Neural cell (in vitro differentiated cells): Measurements from ENCODE around the gene MAPK8IP2. TPM values are rescaled to one million over a fixed set of nuclear protein-coding genes. Genes with fewer than 3 reads are reported as not detected.

Experiments used
- H2AFZ ChIP-seq: fragments of 200-600, 300-800 bp; sonication (generic), shearing (Covaris generic); 2 replicates; pipeline ENCODE4 v1.6.0; 2014; ENCODE audit warnings: low read depth, mild to moderate bottlenecking, antibody characterized with exemption, low read length, moderate library complexity
- H3F3A ChIP-seq: fragments of 200-600 bp; shearing (Covaris generic); 2 replicates; pipeline ENCODE4 v1.6.1; 2016; ENCODE audit warnings: mild to moderate bottlenecking, moderate library complexity, mixed read lengths, antibody characterized with exemption, low read length; ENCODE audit not compliant: insufficient read depth, poor library complexity, severe bottlenecking
- H3K27ac ChIP-seq: fragments of 200-600, 300-800 bp; sonication (generic), shearing (Covaris generic); 2 replicates; pipeline ENCODE4 v1.5.1; 2014; ENCODE audit warnings: mild to moderate bottlenecking, low read length, moderate library complexity
- H3K27me3 ChIP-seq: fragments of 300-800, 200-600 bp; sonication (generic), shearing (Covaris generic); 2 replicates; pipeline ENCODE4 v1.6.0; 2014; ENCODE audit warnings: mild to moderate bottlenecking, low read depth, low read length, moderate library complexity; ENCODE audit not compliant: insufficient read depth
- H3K36me3 ChIP-seq: fragments of 300-800, 200-600 bp; sonication (generic), shearing (Covaris generic); 2 replicates; pipeline ENCODE4 v1.5.1; 2014; ENCODE audit warnings: mild to moderate bottlenecking, antibody characterized with exemption, low read length, moderate library complexity; ENCODE audit not compliant: insufficient read depth
- H3K4me2 ChIP-seq: fragments of 300-800, 200-600 bp; sonication (generic), shearing (Covaris generic); 2 replicates; pipeline ENCODE4 v1.6.0; 2014; ENCODE audit warnings: mild to moderate bottlenecking, low read length
- H3K4me3 ChIP-seq: fragments of 300-800, 200-600 bp; sonication (generic), shearing (Covaris generic); 2 replicates; pipeline ENCODE4 v1.5.1; 2014; ENCODE audit warnings: mild to moderate bottlenecking, low read length, moderate library complexity
- H3K79me2 ChIP-seq: fragments of 200-600 bp; shearing (Covaris generic); replicated peaks from 2 replicates; pipeline ENCODE4 v1.6.0; 2014; ENCODE audit warnings: mild to moderate bottlenecking, low read length, moderate library complexity; ENCODE audit not compliant: insufficient read depth
- H3K9ac ChIP-seq: fragments of 300-800, 200-600 bp; sonication (generic), shearing (Covaris generic); 2 replicates; pipeline ENCODE4 v1.6.1; 2016; ENCODE audit warnings: mild to moderate bottlenecking, low read length, mixed read lengths
- H3K9me2 ChIP-seq: fragments of 200-600 bp; shearing (Covaris generic); 2 replicates; pipeline ENCODE4 v1.6.1; 2016; ENCODE audit warnings: mild to moderate bottlenecking, low read length, mixed read lengths; ENCODE audit not compliant: insufficient read depth
- H3K9me3 ChIP-seq: fragments of 200-600, 300-800 bp; sonication (generic), shearing (Covaris generic); 2 replicates; pipeline ENCODE4 v1.6.1; 2016; ENCODE audit warnings: mild to moderate bottlenecking, mixed run types, low read length, moderate library complexity, mixed read lengths
- H4K20me1 ChIP-seq: fragments of 200-600 bp; shearing (Covaris generic); 2 replicates; pipeline ENCODE4 v1.6.1; 2016; ENCODE audit warnings: mild to moderate bottlenecking, mixed run types; ENCODE audit not compliant: insufficient read depth
- EP300 ChIP-seq: fragments of 450-650 bp; conservative IDR thresholded peaks from 2 replicates; pipeline ENCODE4 v1.6.1; 2014; ENCODE audit warnings: antibody characterized with exemption, mild to moderate bottlenecking, moderate library complexity; ENCODE audit not compliant: poor library complexity, severe bottlenecking
- EZH2 ChIP-seq: fragments of 200-600, 300-800 bp; shearing (Covaris generic), sonication (generic); IDR thresholded peaks from 2 replicates; pipeline ENCODE4 v1.6.1; 2014; ENCODE audit warnings: antibody characterized with exemption, low read length, borderline replicate concordance, mild to moderate bottlenecking; ENCODE audit not compliant: insufficient read depth, poor library complexity, severe bottlenecking
- MXI1 ChIP-seq: fragments of 450-650 bp; conservative IDR thresholded peaks from 2 replicates; pipeline ENCODE4 v1.6.1; 2014; ENCODE audit warnings: antibody characterized with exemption, mild to moderate bottlenecking; ENCODE audit not compliant: poor library complexity, severe bottlenecking
- POLR2AphosphoS5 ChIP-seq: IDR thresholded peaks from 2 replicates; pipeline ENCODE4 v1.6.1; 2012
- RAD21 ChIP-seq: fragments of 450-650 bp; conservative IDR thresholded peaks from 2 replicates; pipeline ENCODE4 v1.6.1; 2014; ENCODE audit warnings: antibody characterized with exemption, mild to moderate bottlenecking, moderate library complexity
- REST ChIP-seq: IDR thresholded peaks from 2 replicates; pipeline ENCODE4 v1.6.1; 2012; ENCODE audit warnings: borderline replicate concordance
- SMC3 ChIP-seq: fragments of 450-650 bp; conservative IDR thresholded peaks from 2 replicates; pipeline ENCODE4 v1.6.1; 2014; ENCODE audit warnings: antibody characterized with exemption, mild to moderate bottlenecking, moderate library complexity; ENCODE audit not compliant: poor library complexity
- TAF1 ChIP-seq: IDR thresholded peaks from 2 replicates; pipeline ENCODE4 v1.6.1; 2012; ENCODE audit warnings: low read depth
- polyA plus RNA-seq: library from polyadenylated mRNA; depleted of rRNA; stranded (reverse); fragments of >200 nt; gene quantifications from 2 replicates; pipeline ENCODE4 v1.2.3, GENCODE V29; 2014
- TF ChIP-seq, protein P1 (sequence below): fragments of 450-650 bp; IDR thresholded peaks from 2 replicates; pipeline ENCODE4 v1.5.1; 2014; ENCODE audit warnings: antibody characterized with exemption, mild to moderate bottlenecking, moderate library complexity; ENCODE audit not compliant: poor library complexity, severe bottlenecking

MAPK8IP2 gene
- polyA plus RNA-seq, 1 donor from 2014 or later = 48.0 TPM

DNA sequence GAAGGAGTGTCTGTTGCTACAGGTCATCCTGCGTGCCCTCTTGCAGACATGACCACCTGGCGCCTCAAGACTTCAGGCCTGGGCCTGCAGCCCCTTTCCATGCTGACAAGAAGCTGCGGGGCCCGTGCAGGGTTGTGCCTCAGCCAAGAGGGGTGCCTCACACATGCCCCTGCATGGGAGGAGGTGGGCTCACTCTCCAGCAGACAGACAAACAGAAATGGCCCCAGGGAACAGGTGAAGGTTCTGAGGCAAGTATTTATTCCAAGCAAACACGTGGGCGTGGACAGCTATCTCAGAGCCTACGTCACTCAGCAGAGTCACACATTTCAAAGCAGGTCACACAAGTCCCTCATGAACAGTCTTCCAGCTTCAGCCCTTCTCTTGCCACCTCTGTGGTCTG lies 32.0 kb upstream of the MAPK8IP2 start:
- H3K4me3 ChIP-seq = no peak overlapping the region
- H3K4me2 ChIP-seq = no peak overlapping the region
- H2AFZ ChIP-seq = no peak overlapping the region
- H4K20me1 ChIP-seq = no peaks in the 10 kb centered on the region
- H3K27me3 ChIP-seq = no peaks in the 10 kb centered on the region
- no peak overlapping the region for H3K9ac ChIP-seq
- peaks cover 4% of the 10 kb centered on the region for H3K36me3 ChIP-seq
- no peaks in the 10 kb centered on the region for H3K79me2 ChIP-seq
- H3F3A ChIP-seq = no peaks in the 10 kb centered on the region
- no peaks in the 10 kb centered on the region for H3K9me2 ChIP-seq
- TF ChIP-seq, protein P1, sequence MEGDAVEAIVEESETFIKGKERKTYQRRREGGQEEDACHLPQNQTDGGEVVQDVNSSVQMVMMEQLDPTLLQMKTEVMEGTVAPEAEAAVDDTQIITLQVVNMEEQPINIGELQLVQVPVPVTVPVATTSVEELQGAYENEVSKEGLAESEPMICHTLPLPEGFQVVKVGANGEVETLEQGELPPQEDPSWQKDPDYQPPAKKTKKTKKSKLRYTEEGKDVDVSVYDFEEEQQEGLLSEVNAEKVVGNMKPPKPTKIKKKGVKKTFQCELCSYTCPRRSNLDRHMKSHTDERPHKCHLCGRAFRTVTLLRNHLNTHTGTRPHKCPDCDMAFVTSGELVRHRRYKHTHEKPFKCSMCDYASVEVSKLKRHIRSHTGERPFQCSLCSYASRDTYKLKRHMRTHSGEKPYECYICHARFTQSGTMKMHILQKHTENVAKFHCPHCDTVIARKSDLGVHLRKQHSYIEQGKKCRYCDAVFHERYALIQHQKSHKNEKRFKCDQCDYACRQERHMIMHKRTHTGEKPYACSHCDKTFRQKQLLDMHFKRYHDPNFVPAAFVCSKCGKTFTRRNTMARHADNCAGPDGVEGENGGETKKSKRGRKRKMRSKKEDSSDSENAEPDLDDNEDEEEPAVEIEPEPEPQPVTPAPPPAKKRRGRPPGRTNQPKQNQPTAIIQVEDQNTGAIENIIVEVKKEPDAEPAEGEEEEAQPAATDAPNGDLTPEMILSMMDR = no peak
- no peak for TF ChIP-seq SMC3
- no peak for TF ChIP-seq POLR2AphosphoS5
- TF ChIP-seq RAD21 = no peak
- no peak for TF ChIP-seq MXI1
- TF ChIP-seq REST = no peak
- TF ChIP-seq EP300 = no peak
- TF ChIP-seq EZH2 = no peak
- TF ChIP-seq TAF1 = no peak
- H3K27ac ChIP-seq = no peak overlapping the region
- H3K9me3 ChIP-seq = no peaks in the 10 kb centered on the region

DNA sequence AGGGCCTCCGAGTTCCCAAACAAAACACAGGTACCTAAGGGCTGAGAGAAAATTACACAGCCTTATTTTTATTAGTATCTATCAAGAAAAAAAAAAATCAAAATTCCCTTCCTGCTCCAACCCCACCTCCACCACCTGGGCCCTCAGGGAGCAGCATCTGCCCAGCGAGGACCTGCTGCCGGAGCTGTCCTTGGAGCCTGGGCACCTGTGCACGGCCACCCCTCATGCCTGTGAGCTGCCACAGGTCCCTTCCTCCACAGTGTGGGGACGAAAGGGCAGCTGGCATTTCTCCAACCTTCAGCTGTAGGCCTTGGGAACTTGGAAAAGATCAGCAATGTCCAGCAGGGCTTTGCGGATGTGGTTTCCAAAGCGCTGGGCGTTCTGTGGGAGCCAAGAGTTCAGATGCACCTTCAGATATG lies 31.5 kb upstream of the MAPK8IP2 start:
- Histone ChIP-seq H3K27me3 (no peaks in the 10 kb centered on the region), H3K4me3 (no peak overlapping the region), H3K9ac (no peak overlapping the region), H3F3A (no peaks in the 10 kb centered on the region), H3K79me2 (no peaks in the 10 kb centered on the region), H3K9me2 (no peaks in the 10 kb centered on the region), H3K9me3 (no peaks in the 10 kb centered on the region), H3K4me2 (no peak overlapping the region), H3K27ac (no peak overlapping the region), H4K20me1 (no peaks in the 10 kb centered on the region), H2AFZ (no peak overlapping the region), H3K36me3 (peaks cover 4% of the 10 kb centered on the region)
- TF ChIP-seq REST (no peak), EZH2 (no peak), SMC3 (no peak), TAF1 (no peak), POLR2AphosphoS5 (no peak), EP300 (no peak), MXI1 (no peak), RAD21 (no peak)
- TF ChIP-seq, protein P1 = no peak
